Lung (tissue), 12 donors: ENCODE data around the gene HOXA5. TPM values are rescaled to one million over a fixed set of nuclear protein-coding genes. Genes with fewer than 3 reads are reported as not detected.

Source experiments
- ATAC-seq: fragments of 200-7000 bp; cut with Tn5 transposase; one replicate; pipeline ENCODE4 v1.9.1; 2020; ENCODE audit warnings: moderate number of reproducible peaks; ENCODE audit not compliant: insufficient read depth, low FRiP score
- DNase-seq, 3 donors: peaks; one replicate each; pipeline ENCODE4 v3.0.0-alpha.2; 2013 to 2017
- H3K27ac ChIP-seq, 2 donors: one replicate each; pipeline ENCODE4 v1.5.1; 2013; ENCODE audit warnings: mild to moderate bottlenecking in 2 of 2, moderate library complexity in 2 of 2, control low read depth in 1 of 2, inconsistent platforms in 1 of 2, low read depth in 1 of 2, low read length in 1 of 2
- H3K27me3 ChIP-seq, 3 donors: one replicate each; pipeline ENCODE4 v1.5.1; 2013; ENCODE audit warnings: low read length in 2 of 3; ENCODE audit not compliant: control insufficient read depth in 3 of 3, insufficient read depth in 3 of 3
- H3K36me3 ChIP-seq, 4 donors: one replicate each; pipeline ENCODE4 v1.5.1; 2013; ENCODE audit warnings: low read length in 4 of 4, mild to moderate bottlenecking in 1 of 4, moderate library complexity in 1 of 4; ENCODE audit not compliant: control insufficient read depth in 4 of 4, insufficient read depth in 4 of 4
- H3K4me1 ChIP-seq, 5 donors: one replicate each; pipeline ENCODE4 v1.5.1; 2013; ENCODE audit warnings: low read length in 5 of 5, mild to moderate bottlenecking in 2 of 5, moderate library complexity in 1 of 5; ENCODE audit not compliant: control insufficient read depth in 5 of 5, insufficient read depth in 5 of 5
- H3K4me3 ChIP-seq: one replicate; pipeline ENCODE4 v1.5.1; 2013; ENCODE audit warnings: mild to moderate bottlenecking, control low read depth, moderate library complexity
- H3K9ac ChIP-seq, 2 donors: one replicate each; pipeline ENCODE4 v1.5.1; 2013; ENCODE audit warnings: low read length in 2 of 2, control low read depth in 1 of 2; ENCODE audit not compliant: insufficient read depth in 1 of 2
- H3K9me3 ChIP-seq, 4 donors: one replicate each; pipeline ENCODE4 v1.5.1; 2013; ENCODE audit warnings: low read length in 3 of 4, mild to moderate bottlenecking in 1 of 4, moderate library complexity in 1 of 4; ENCODE audit not compliant: control insufficient read depth in 4 of 4, insufficient read depth in 3 of 4
- WGBS, 2 donors: extraction: QIAGEN DNeasy Blood & Tissue Kit; methylation state at CpG; one replicate each; pipeline ENCODE4 v1.1.7; 2013; 5-methylcytosine and 5-hydroxymethylcytosine counted together
- polyA plus RNA-seq, 2 donors: library from polyadenylated mRNA; stranded (reverse); fragments of 200-250 nt; gene quantifications; one replicate each; pipeline ENCODE4 v1.2.1, GENCODE V29; 2013
- total RNA-seq, 2 donors: library from RNA; depleted of rRNA in 1 of 2; stranded (reverse); fragments of >200 nt in 1 of 2; gene quantifications; one replicate each; pipeline ENCODE4 v1.2.1, GENCODE V29; 2014 to 2021
- TF ChIP-seq, protein P1 (sequence below): IDR thresholded peaks from 2 replicates; pipeline ENCODE4 v1.5.1; 2012; ENCODE audit warnings: mild to moderate bottlenecking; ENCODE audit errors: control extremely low read depth, extremely low read depth
- donor health status: control.
- donor health status: control.
- donor health status: Bipolar disorder and iron deficiency.
- donor health status: healthy.
- donor health status: DM: yes; HTN: yes; CAD: no.

HOXA5 gene
- total and polyA plus RNA-seq, 4 donors = 9.2 to 61.9 (median 15.2) TPM

DNA sequence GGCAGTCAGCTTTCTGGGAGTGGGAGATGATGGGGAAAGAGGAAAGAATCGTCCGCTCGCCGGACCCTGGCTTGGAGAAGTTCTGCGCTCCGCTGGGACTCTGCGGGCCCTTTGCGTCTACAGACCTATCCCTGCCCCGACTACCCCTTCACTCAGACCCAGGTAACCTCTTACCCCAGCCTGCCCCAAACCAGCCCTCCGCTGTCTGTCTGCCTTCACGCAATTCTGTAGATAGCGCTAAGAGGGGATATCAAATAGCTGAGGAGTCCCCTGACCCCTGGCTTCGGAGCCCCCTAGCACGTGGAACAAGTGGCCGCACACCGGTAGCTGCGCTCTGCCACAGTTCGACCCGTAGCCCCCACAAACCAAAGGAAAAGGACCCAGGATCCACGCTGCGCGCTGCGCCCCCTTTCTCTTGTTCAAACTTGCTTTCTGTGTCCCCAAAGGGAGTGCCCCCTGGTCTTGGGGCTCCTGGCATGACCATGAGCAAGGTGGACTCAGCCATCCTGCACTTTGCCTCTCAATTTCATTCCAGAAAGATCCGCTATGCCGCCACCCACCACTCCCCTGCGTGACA is 19.9 kb downstream of the HOXA5 start:
- peak overlapping the region in 1 of 2 donors; percentile 95 for H3K27ac ChIP-seq
- 45 to 65% methylated on average over 26 of the region's 26 CpGs for WGBS, 2 donors
- H3K9me3 ChIP-seq = peaks cover 0 to 2% (median 0%) of the 10 kb centered on the region in 4 donors
- peaks cover 0 to 77% (median 2%) of the 10 kb centered on the region in 3 donors for H3K27me3 ChIP-seq
- TF ChIP-seq, protein P1, sequence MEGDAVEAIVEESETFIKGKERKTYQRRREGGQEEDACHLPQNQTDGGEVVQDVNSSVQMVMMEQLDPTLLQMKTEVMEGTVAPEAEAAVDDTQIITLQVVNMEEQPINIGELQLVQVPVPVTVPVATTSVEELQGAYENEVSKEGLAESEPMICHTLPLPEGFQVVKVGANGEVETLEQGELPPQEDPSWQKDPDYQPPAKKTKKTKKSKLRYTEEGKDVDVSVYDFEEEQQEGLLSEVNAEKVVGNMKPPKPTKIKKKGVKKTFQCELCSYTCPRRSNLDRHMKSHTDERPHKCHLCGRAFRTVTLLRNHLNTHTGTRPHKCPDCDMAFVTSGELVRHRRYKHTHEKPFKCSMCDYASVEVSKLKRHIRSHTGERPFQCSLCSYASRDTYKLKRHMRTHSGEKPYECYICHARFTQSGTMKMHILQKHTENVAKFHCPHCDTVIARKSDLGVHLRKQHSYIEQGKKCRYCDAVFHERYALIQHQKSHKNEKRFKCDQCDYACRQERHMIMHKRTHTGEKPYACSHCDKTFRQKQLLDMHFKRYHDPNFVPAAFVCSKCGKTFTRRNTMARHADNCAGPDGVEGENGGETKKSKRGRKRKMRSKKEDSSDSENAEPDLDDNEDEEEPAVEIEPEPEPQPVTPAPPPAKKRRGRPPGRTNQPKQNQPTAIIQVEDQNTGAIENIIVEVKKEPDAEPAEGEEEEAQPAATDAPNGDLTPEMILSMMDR = no peak
- peaks cover 0 to 17% (median 1%) of the 10 kb centered on the region in 4 donors for H3K36me3 ChIP-seq
- H3K4me3 ChIP-seq = peak overlapping the region; percentile 18
- peaks cover 0 to 93% (median 3%) of the 10 kb centered on the region in 5 donors for H3K4me1 ChIP-seq
- ATAC-seq = no peak
- H3K9ac ChIP-seq = peak overlapping the region; percentile 73 to 83
- no peak for DNase-seq

DNA sequence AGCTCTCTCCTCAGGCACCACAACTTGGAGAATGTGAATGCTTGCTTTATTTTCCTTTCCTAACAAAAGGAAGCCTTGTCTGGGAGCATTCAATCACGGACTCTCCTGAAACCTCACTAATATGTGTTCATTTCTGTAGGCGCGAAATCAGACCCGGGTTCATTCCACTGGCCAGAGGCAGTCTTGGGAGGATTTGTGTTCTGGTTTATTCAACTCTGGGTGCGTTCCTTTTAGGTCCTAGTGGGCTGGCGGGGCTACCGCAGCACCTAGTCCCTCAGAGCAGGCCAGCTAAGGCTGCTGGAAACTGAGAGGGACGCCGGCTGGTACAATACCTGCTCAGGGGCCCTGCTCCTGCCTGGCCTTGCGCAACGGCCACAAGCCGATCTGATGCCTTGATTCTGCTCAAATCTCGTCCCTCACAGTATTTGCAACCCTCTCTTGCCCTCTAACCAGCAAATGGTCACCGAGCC is 20.4 kb downstream of the HOXA5 start:
- TF ChIP-seq, protein P1 = no peak
- H3K36me3 ChIP-seq = peaks cover 0 to 22% (median 1%) of the 10 kb centered on the region in 4 donors
- H3K4me3 ChIP-seq = peak overlapping the region; percentile 18
- peaks cover 0 to 93% (median 3%) of the 10 kb centered on the region in 5 donors for H3K4me1 ChIP-seq
- H3K9me3 ChIP-seq = peaks cover 0 to 2% (median 0%) of the 10 kb centered on the region in 4 donors
- ATAC-seq = no peak
- peak in 2 of 3 donors; percentile 48 to 70 for DNase-seq
- peak overlapping the region in 1 of 2 donors; percentile 95 for H3K27ac ChIP-seq
- peaks cover 0 to 74% (median 2%) of the 10 kb centered on the region in 3 donors for H3K27me3 ChIP-seq
- 28 to 48% methylated on average over 14 of the region's 14 CpGs for WGBS, 2 donors
- peak overlapping the region; percentile 73 to 83 for H3K9ac ChIP-seq

DNA sequence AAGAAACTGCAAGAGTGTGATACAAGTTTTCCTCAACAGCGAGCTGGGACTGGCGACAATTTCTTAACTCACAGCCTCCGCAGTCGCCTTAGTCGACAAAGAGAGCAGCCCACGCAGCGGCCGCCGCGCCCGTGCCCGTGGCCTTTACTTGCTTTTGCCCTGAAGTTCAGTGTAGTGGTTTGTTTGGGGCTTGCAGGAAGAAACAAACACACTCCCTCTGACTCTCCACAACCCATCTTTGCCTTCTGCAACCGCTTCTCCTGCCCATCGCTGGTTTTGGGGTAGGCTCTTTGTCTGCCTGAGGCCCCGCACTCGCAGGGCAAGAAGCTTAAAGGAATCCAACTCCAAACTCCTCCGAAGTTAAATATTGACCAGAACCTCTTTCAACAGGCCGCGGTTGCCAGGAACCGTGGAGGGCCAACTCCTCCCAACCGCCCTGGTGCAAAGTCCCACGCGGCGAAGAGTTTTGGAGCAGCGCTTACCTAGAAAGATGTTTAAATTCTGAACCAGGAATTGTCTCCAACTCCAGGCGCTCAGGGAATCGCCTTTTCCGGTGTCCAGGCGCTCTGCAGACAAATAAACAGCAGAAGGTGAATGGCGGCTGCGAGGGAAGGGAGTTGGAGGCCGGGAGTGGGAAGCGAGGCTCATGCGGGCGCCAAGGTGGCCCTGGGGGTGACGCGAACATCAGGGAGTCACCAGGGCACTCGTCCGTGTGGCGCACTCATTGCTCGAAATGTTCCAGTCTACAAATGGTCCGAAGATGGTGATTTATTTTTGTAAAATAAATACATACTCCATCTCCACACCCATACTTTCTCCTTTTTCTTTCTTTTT is 21.2 kb downstream of the HOXA5 start:
- H3K9me3 ChIP-seq = peaks cover 0 to 2% (median 0%) of the 10 kb centered on the region in 4 donors
- peaks cover 0 to 90% (median 1%) of the 10 kb centered on the region in 5 donors for H3K4me1 ChIP-seq
- H3K9ac ChIP-seq = peak overlapping the region; percentile 73 to 83
- 41 to 73% methylated on average over 42 of the region's 42 CpGs for WGBS, 2 donors
- H3K27me3 ChIP-seq = peaks cover 0 to 70% (median 2%) of the 10 kb centered on the region in 3 donors
- ATAC-seq = no peak
- H3K4me3 ChIP-seq = peak overlapping the region; percentile 15
- peak overlapping the region in 1 of 2 donors; percentile 86 for H3K27ac ChIP-seq
- peaks cover 0 to 28% (median 1%) of the 10 kb centered on the region in 4 donors for H3K36me3 ChIP-seq
- TF ChIP-seq, protein P1 = no peak
- peak in 2 of 3 donors; percentile 50 to 65 for DNase-seq
